Thymus (tissue), 11 donors: ENCODE measurements around the gene KDM5C. TPM values are rescaled to one million over a fixed set of nuclear protein-coding genes. Genes with fewer than 3 reads are reported as not detected.

ENCODE experiments used
- DNase-seq, 9 donors: peaks; one replicate each; pipeline ENCODE4 v3.0.0-alpha.2; 2013; ENCODE audit warnings: low spot score in 9 of 9, low read depth in 6 of 9, missing footprints in 1 of 9
- H3K27ac ChIP-seq, 2 donors: one replicate each; pipeline ENCODE4 v1.5.1; 2013; ENCODE audit warnings: control low read depth in 1 of 2, low read depth in 1 of 2, low read length in 1 of 2, mild to moderate bottlenecking in 1 of 2, moderate library complexity in 1 of 2
- H3K27me3 ChIP-seq, 2 donors: one replicate each; pipeline ENCODE4 v1.5.1; 2013; ENCODE audit warnings: low read length in 1 of 2; ENCODE audit not compliant: control insufficient read depth in 2 of 2, insufficient read depth in 1 of 2
- H3K36me3 ChIP-seq, 2 donors: one replicate each; pipeline ENCODE4 v1.5.1; 2013; ENCODE audit warnings: low read length in 1 of 2, mild to moderate bottlenecking in 1 of 2, moderate library complexity in 1 of 2; ENCODE audit not compliant: control insufficient read depth in 2 of 2, insufficient read depth in 2 of 2
- H3K4me1 ChIP-seq, 2 donors: one replicate each; pipeline ENCODE4 v1.5.1; 2013; ENCODE audit warnings: low read length in 2 of 2; ENCODE audit not compliant: control insufficient read depth in 2 of 2, insufficient read depth in 2 of 2
- H3K4me3 ChIP-seq, 2 donors: one replicate each; pipeline ENCODE4 v1.5.1; 2013; ENCODE audit warnings: low read length in 2 of 2, control low read depth in 1 of 2, mild to moderate bottlenecking in 1 of 2
- H3K9me3 ChIP-seq, 2 donors: one replicate each; pipeline ENCODE4 v1.5.1; 2013; ENCODE audit warnings: low read length in 1 of 2, mild to moderate bottlenecking in 1 of 2; ENCODE audit not compliant: control insufficient read depth in 2 of 2, insufficient read depth in 1 of 2
- WGBS: extraction: QIAGEN DNeasy Blood & Tissue Kit; methylation state at CpG from one replicate; pipeline ENCODE4 v1.1.7; 2013; 5-methylcytosine and 5-hydroxymethylcytosine counted together
- polyA plus RNA-seq: library from polyadenylated mRNA; stranded (reverse); fragments of 200-250 nt; gene quantifications from one replicate; pipeline ENCODE4 v1.2.3, GENCODE V29; 2013
- total RNA-seq: library from RNA; stranded (reverse); fragments of 120-200 nt; gene quantifications from one replicate; pipeline ENCODE4 v1.2.4, GENCODE V29; 2013
- donor health status: healthy.

KDM5C gene
- total and polyA plus RNA-seq, 2 donors, result 29.0 to 48.3 TPM

- WGBS, result under 1% methylated on average over 40 of the region's 40 CpGs
These were observed 800 bp downstream of the KDM5C start for GRCh38 chrX:53223955-53224859.

GRCh38 chrX:53223068-53223693, 1.8 kb downstream of the KDM5C start:
- peak in 1 of 9 donors; percentile 19 for DNase-seq
- Histone ChIP-seq H3K36me3 (peaks cover 32 to 38% of the 10 kb centered on the region in 2 donors), H3K4me1 (peaks cover 5 to 24% of the 10 kb centered on the region in 2 donors), H3K4me3 (peak overlapping the region; percentile 82 to 96), H3K27ac (no peak overlapping the region), H3K27me3 (no peaks in the 10 kb centered on the region), H3K9me3 (peaks cover 0 to 4% of the 10 kb centered on the region in 2 donors)
- 85% methylated on average over 2 of the region's 2 CpGs for WGBS

More at GRCh38 chrX:53223955-53224859, 800 bp downstream of the KDM5C start:
- H3K9me3 ChIP-seq, result peaks cover 0 to 4% of the 10 kb centered on the region in 2 donors
- H3K4me3 ChIP-seq, result peak overlapping the region; percentile 82 to 96
- DNase-seq, result peak in 4 of 9 donors; percentile 11 to 40 (median 16)
- H3K4me1 ChIP-seq, result peaks cover 5 to 24% of the 10 kb centered on the region in 2 donors
- no peaks in the 10 kb centered on the region for H3K27me3 ChIP-seq
- peaks cover 22 to 29% of the 10 kb centered on the region in 2 donors for H3K36me3 ChIP-seq
- H3K27ac ChIP-seq, result peak overlapping the region; percentile 83 to 90

- H3K27me3 ChIP-seq, result no peaks in the 10 kb centered on the region
- DNase-seq, result no peak
- no peaks in the 10 kb centered on the region for H3K4me1 ChIP-seq
- H3K27ac ChIP-seq, result no peak overlapping the region
- 96% methylated on average over 9 of the region's 9 CpGs for WGBS
- no peak overlapping the region for H3K4me3 ChIP-seq
- no peaks in the 10 kb centered on the region for H3K9me3 ChIP-seq
- H3K36me3 ChIP-seq, result peaks cover 51 to 74% of the 10 kb centered on the region in 2 donors
These were observed 13.5 kb downstream of the KDM5C start for GRCh38 chrX:53211391-53211978.

GRCh38 chrX:53196678-53197077, 28.3 kb downstream of the KDM5C start:
- no peak for DNase-seq
- no peaks in the 10 kb centered on the region for H3K4me1 ChIP-seq
- peaks cover 0 to 2% of the 10 kb centered on the region in 2 donors for H3K9me3 ChIP-seq
- H3K27me3 ChIP-seq, result no peaks in the 10 kb centered on the region
- H3K27ac ChIP-seq, result no peak overlapping the region
- H3K36me3 ChIP-seq, result peaks cover 78 to 96% of the 10 kb centered on the region in 2 donors
- H3K4me3 ChIP-seq, result no peak overlapping the region
- WGBS, result 98% methylated on average over 12 of the region's 12 CpGs

- peaks cover 72 to 92% of the 10 kb centered on the region in 2 donors for H3K36me3 ChIP-seq
- no peaks in the 10 kb centered on the region for H3K27me3 ChIP-seq
- peaks cover 0 to 2% of the 10 kb centered on the region in 2 donors for H3K9me3 ChIP-seq
- 94% methylated on average over 2 of the region's 2 CpGs for WGBS
- no peak overlapping the region for H3K27ac ChIP-seq
- H3K4me1 ChIP-seq, result no peaks in the 10 kb centered on the region
- no peak for DNase-seq
- no peak overlapping the region for H3K4me3 ChIP-seq
These were observed 29.6 kb downstream of the KDM5C start for GRCh38 chrX:53195401-53195800.

- WGBS, result over 99% methylated on average over 16 of the region's 16 CpGs
- Histone ChIP-seq H3K9me3 (peaks cover 0 to 2% of the 10 kb centered on the region in 2 donors), H3K36me3 (peaks cover 67 to 85% of the 10 kb centered on the region in 2 donors), H3K4me3 (no peak overlapping the region), H3K4me1 (no peaks in the 10 kb centered on the region), H3K27me3 (no peaks in the 10 kb centered on the region), H3K27ac (no peak overlapping the region)
- no peak for DNase-seq
These were observed 30.7 kb downstream of the KDM5C start for GRCh38 chrX:53194308-53194707.

GRCh38 chrX:53193093-53193492, 31.9 kb downstream of the KDM5C start:
- no peaks in the 10 kb centered on the region for H3K27me3 ChIP-seq
- H3K27ac ChIP-seq, result no peak overlapping the region
- DNase-seq, result no peak
- no peaks in the 10 kb centered on the region for H3K4me1 ChIP-seq
- WGBS, result 98% methylated on average over 16 of the region's 16 CpGs
- H3K36me3 ChIP-seq, result peaks cover 54 to 72% of the 10 kb centered on the region in 2 donors
- no peaks in the 10 kb centered on the region for H3K9me3 ChIP-seq
- H3K4me3 ChIP-seq, result no peak overlapping the region

GRCh38 chrX:53190363-53190960, 34.5 kb downstream of the KDM5C start:
- no peak overlapping the region for H3K27ac ChIP-seq
- peaks cover 28 to 46% of the 10 kb centered on the region in 2 donors for H3K36me3 ChIP-seq
- H3K27me3 ChIP-seq, result no peaks in the 10 kb centered on the region
- no peaks in the 10 kb centered on the region for H3K9me3 ChIP-seq
- H3K4me1 ChIP-seq, result no peaks in the 10 kb centered on the region
- no peak overlapping the region for H3K4me3 ChIP-seq
- WGBS, result 84% methylated on average over 6 of the region's 6 CpGs
- DNase-seq, result no peak
